SU-DHL-6 (cell line): ENCODE measurements around the gene TLE1.
"Not testable (repeated sequence)": the region's sequence is repeated elsewhere in the genome, so short reads cannot be mapped to it uniquely, and the experiment has no call there.

Source experiments
- H2AFZ ChIP-seq: fragments of 200-600 bp; sonication (generic); 2 replicates; pipeline ENCODE4 v1.6.1; 2014; ENCODE audit warnings: low read depth, mild to moderate bottlenecking, moderate library complexity, mixed read lengths, antibody characterized with exemption, low read length; ENCODE audit not compliant: severe bottlenecking
- H3F3A ChIP-seq: fragments of 200-600 bp; shearing (Covaris generic); 2 replicates; pipeline ENCODE4 v1.6.0; 2016; ENCODE audit warnings: antibody characterized with exemption, mild to moderate bottlenecking; ENCODE audit not compliant: insufficient read depth
- H3K27ac ChIP-seq: fragments of 200-600 bp; sonication (generic); 2 replicates; pipeline ENCODE4 v1.5.1; 2016; ENCODE audit warnings: low read depth, mild to moderate bottlenecking, low read length, moderate library complexity, mixed read lengths
- H3K27me3 ChIP-seq: fragments of 200-600 bp; sonication (generic), shearing (Covaris generic); 2 replicates; pipeline ENCODE4 v1.6.0; 2014; ENCODE audit warnings: mild to moderate bottlenecking, low read length
- H3K36me3 ChIP-seq: fragments of 200-600 bp; sonication (generic); 2 replicates; pipeline ENCODE4 v1.6.1; 2014; ENCODE audit warnings: mild to moderate bottlenecking, low read length, mixed read lengths
- H3K4me2 ChIP-seq: fragments of 300-600, 200-600 bp; shearing (Covaris generic), sonication (generic); 2 replicates; pipeline ENCODE4 v1.6.0; 2014; ENCODE audit warnings: low read length, low read depth, mild to moderate bottlenecking; ENCODE audit not compliant: poor library complexity, severe bottlenecking
- H3K4me3 ChIP-seq: fragments of 200-600 bp; sonication (generic); 2 replicates; pipeline ENCODE4 v1.5.1; 2014; ENCODE audit warnings: antibody characterized with exemption, low read length, mild to moderate bottlenecking, mixed read lengths; ENCODE audit not compliant: insufficient read depth, poor library complexity, severe bottlenecking
- H3K79me2 ChIP-seq: fragments of 200-600 bp; sonication (generic); 2 replicates; pipeline ENCODE4 v1.6.1; 2014; ENCODE audit warnings: mild to moderate bottlenecking, low read length, moderate library complexity; ENCODE audit not compliant: insufficient read depth
- H3K9ac ChIP-seq: fragments of 200-600 bp; sonication (generic); 2 replicates; pipeline ENCODE4 v1.7.0; 2014; ENCODE audit warnings: mild to moderate bottlenecking, low read length
- H3K9me2 ChIP-seq: fragments of 200-600 bp; sonication (generic); replicated peaks from 2 replicates; pipeline ENCODE4 v1.6.1; 2014; ENCODE audit warnings: low read length; ENCODE audit not compliant: insufficient read depth
- H3K9me3 ChIP-seq: fragments of 200-600 bp; sonication (generic); 2 replicates; pipeline ENCODE4 v1.6.1; 2014; ENCODE audit warnings: low read length, mixed read lengths; ENCODE audit not compliant: insufficient read depth
- H4K20me1 ChIP-seq: fragments of 200-600 bp; sonication (generic); 2 replicates; pipeline ENCODE4 v1.6.1; 2014; ENCODE audit warnings: low read depth, mild to moderate bottlenecking, antibody characterized with exemption, low read length, moderate library complexity, mixed read lengths
- CTCF ChIP-seq: fragments of 200-600 bp; sonication (generic); IDR thresholded peaks from one replicate; pipeline ENCODE4 v1.5.1; 2017; ENCODE audit warnings: antibody characterized with exemption, mild to moderate bottlenecking, low read length, moderate library complexity; ENCODE audit not compliant: insufficient read depth, poor library complexity, severe bottlenecking
- EZH2phosphoT487 ChIP-seq: fragments of 200-600 bp; sonication (generic), shearing (Covaris generic); conservative IDR thresholded peaks from 2 replicates; pipeline ENCODE4 v1.6.1; 2018; ENCODE audit warnings: mild to moderate bottlenecking, antibody characterized with exemption, low read length, moderate library complexity, mixed read lengths

TLE1 gene

GRCh38 chr9:81689343-81690175 lies at the start of gene TLE1:
Gene TLE1, minus strand, starts transcription at chr9:81689547. Its CDS starts 1,307 bp downstream, at chr9:81688240.
- H3K4me3 ChIP-seq, result no peak within 1 kb of the TSS
- H3K9me2 ChIP-seq, result no peaks in the 10 kb centered on the region
- TF ChIP-seq CTCF (no peak), EZH2phosphoT487 (no peak)
- no peaks in the 10 kb centered on the region for H3K79me2 ChIP-seq
- H3F3A ChIP-seq, result no peaks in the 10 kb centered on the region
- no peak within 1 kb of the TSS for H3K27ac ChIP-seq
- H4K20me1 ChIP-seq, result no peaks in the 10 kb centered on the region
- no peak within 1 kb of the TSS for H3K9ac ChIP-seq
- no peaks in the 10 kb centered on the region for H3K36me3 ChIP-seq
- no peak within 1 kb of the TSS for H3K4me2 ChIP-seq
- no peak within 1 kb of the TSS for H2AFZ ChIP-seq
- H3K9me3 ChIP-seq, result no peaks in the 10 kb centered on the region
- H3K27me3 ChIP-seq, result no peaks in the 10 kb centered on the region

- no peak for TF ChIP-seq EZH2phosphoT487
- no peak for TF ChIP-seq CTCF
- Histone ChIP-seq H3K79me2 (no peaks in the 10 kb centered on the region), H3K9me2 (no peaks in the 10 kb centered on the region), H3K4me2 (no peak overlapping the region), H3K9me3 (no peaks in the 10 kb centered on the region), H3K36me3 (no peaks in the 10 kb centered on the region), H3K9ac (no peak overlapping the region), H4K20me1 (no peaks in the 10 kb centered on the region), H3K27ac (no peak overlapping the region), H3K27me3 (no peaks in the 10 kb centered on the region), H2AFZ (no peak overlapping the region), H3F3A (no peaks in the 10 kb centered on the region), H3K4me3 (no peak overlapping the region)
Observed at GRCh38 chr9:81737871-81738507, 48.6 kb upstream of the TLE1 start.

GRCh38 chr9:81730498-81730897 lies 41.2 kb upstream of the TLE1 start:
- not testable (repeated sequence) for H3K9me3 ChIP-seq, H3K9me2 ChIP-seq, H3K36me3 ChIP-seq, H3K4me2 ChIP-seq, H3K27me3 ChIP-seq, H3K4me3 ChIP-seq, H3K9ac ChIP-seq, H3F3A ChIP-seq, H3K27ac ChIP-seq, H2AFZ ChIP-seq, H4K20me1 ChIP-seq, H3K79me2 ChIP-seq

GRCh38 chr9:81729135-81729534 lies 39.8 kb upstream of the TLE1 start:
- no peak for TF ChIP-seq CTCF
- no peak for TF ChIP-seq EZH2phosphoT487
- H3K27ac ChIP-seq, result no peak overlapping the region
- H2AFZ ChIP-seq, result no peak overlapping the region
- H3K4me2 ChIP-seq, result no peak overlapping the region
- no peaks in the 10 kb centered on the region for H3K27me3 ChIP-seq
- H3K36me3 ChIP-seq, result no peaks in the 10 kb centered on the region
- H3K9ac ChIP-seq, result no peak overlapping the region
- H3K9me2 ChIP-seq, result no peaks in the 10 kb centered on the region
- H3K9me3 ChIP-seq, result no peaks in the 10 kb centered on the region
- H4K20me1 ChIP-seq, result no peaks in the 10 kb centered on the region
- H3F3A ChIP-seq, result no peaks in the 10 kb centered on the region
- H3K4me3 ChIP-seq, result no peak overlapping the region
- no peaks in the 10 kb centered on the region for H3K79me2 ChIP-seq
